IMR-90 (cell line): Measurements from ENCODE around the gene VAV3. TPM values are rescaled to one million over a fixed set of nuclear protein-coding genes. Genes with fewer than 3 reads are reported as not detected.

ENCODE experiments used
- ATAC-seq: fragments of 200-7000 bp; cut with Tn5 transposase; 2 replicates; pipeline ENCODE4 v1.9.1; 2020; ENCODE audit warnings: low read depth, mild to moderate bottlenecking, moderate library complexity
- BruUV-seq: library from RNA; stranded (reverse); fragments of 400-500 nt; replicated peaks from 2 replicates; lab custom pipeline; 2021; lab: Mats Ljungman, UMichigan
- CTCF ChIA-PET: fragments of 300-600 bp; formaldehyde crosslinking; extraction: SDS; loops from one replicate; lab custom pipeline; 2021; ENCODE audit warnings: antibody characterized with exemption; lab: Yijun Ruan, JAX
- POLR2A ChIA-PET: fragments of 300-600 bp; sonication (Branson Sonifier 250); formaldehyde crosslinking; loops from one replicate; lab custom pipeline; 2022; ENCODE audit warnings: antibody characterized with exemption; ENCODE audit not compliant: unreplicated experiment; lab: Charles Lee
- DNase-seq: peaks from one replicate; pipeline ENCODE4 v3.0.0; 2013
- H2AFZ ChIP-seq: replicated peaks from 2 replicates; pipeline ENCODE3; 2013; ENCODE audit warnings: low read length, mild to moderate bottlenecking; ENCODE audit not compliant: poor library complexity
- H2AK5ac ChIP-seq: 2 replicates; pipeline ENCODE4 v1.6.1; 2013; ENCODE audit warnings: low read depth, low read length, inconsistent platforms
- H2AK9ac ChIP-seq: replicated peaks from 2 replicates; pipeline ENCODE3; 2013; ENCODE audit warnings: mild to moderate bottlenecking, low read depth, low read length, moderate library complexity; ENCODE audit not compliant: poor library complexity
- H2BK120ac ChIP-seq: 2 replicates; pipeline ENCODE4 v1.6.1; 2013; ENCODE audit warnings: low read depth, low read length, inconsistent platforms
- H2BK15ac ChIP-seq: 3 replicates; pipeline ENCODE4 v1.6.1; 2013; ENCODE audit warnings: low read depth, low read length, inconsistent platforms
- H2BK20ac ChIP-seq: 2 replicates; pipeline ENCODE4 v1.6.1; 2013; ENCODE audit warnings: low read depth, mild to moderate bottlenecking, inconsistent platforms, low read length, moderate library complexity
- H2BK5ac ChIP-seq: 2 replicates; pipeline ENCODE4 v1.6.1; 2013; ENCODE audit warnings: mild to moderate bottlenecking, low read depth, low read length, inconsistent platforms; ENCODE audit not compliant: poor library complexity, severe bottlenecking
- H3K14ac ChIP-seq: replicated peaks from 2 replicates; pipeline ENCODE4 v1.6.1; 2013; ENCODE audit warnings: low read depth, low read length, inconsistent platforms
- H3K18ac ChIP-seq: 2 replicates; pipeline ENCODE4 v1.6.1; 2013; ENCODE audit warnings: low read depth, low read length, control low read depth
- H3K23ac ChIP-seq: 2 replicates; pipeline ENCODE4 v1.6.1; 2013; ENCODE audit warnings: low read depth, low read length, inconsistent platforms
- H3K27ac ChIP-seq: 2 replicates; pipeline ENCODE4 v1.5.1; 2013; ENCODE audit warnings: mild to moderate bottlenecking, control low read depth, low read length; ENCODE audit not compliant: insufficient read depth
- H3K27me3 ChIP-seq: 2 replicates; pipeline ENCODE4 v1.6.1; 2013; ENCODE audit warnings: low read length; ENCODE audit not compliant: control insufficient read depth, insufficient read depth
- H3K36me3 ChIP-seq: 2 replicates; pipeline ENCODE4 v1.6.1; 2013; ENCODE audit warnings: low read length, mixed read lengths; ENCODE audit not compliant: control insufficient read depth, insufficient read depth
- H3K4ac ChIP-seq: 2 replicates; pipeline ENCODE4 v1.6.1; 2013; ENCODE audit warnings: low read depth, low read length, inconsistent platforms
- H3K4me1 ChIP-seq: 2 replicates; pipeline ENCODE4 v1.6.1; 2013; ENCODE audit warnings: low read length, mixed read lengths; ENCODE audit not compliant: control insufficient read depth, insufficient read depth
- H3K4me2 ChIP-seq: 2 replicates; pipeline ENCODE4 v1.6.1; 2013; ENCODE audit warnings: low read depth, mild to moderate bottlenecking, control low read depth, low read length, moderate library complexity
- H3K4me3 ChIP-seq: 2 replicates; pipeline ENCODE4 v1.5.1; 2013; ENCODE audit warnings: low read depth, mild to moderate bottlenecking, control low read depth, low read length, moderate library complexity; ENCODE audit not compliant: insufficient read depth
- H3K56ac ChIP-seq: 2 replicates; pipeline ENCODE4 v1.6.1; 2013; ENCODE audit warnings: low read length, inconsistent platforms; ENCODE audit not compliant: insufficient read depth; ENCODE audit errors: extremely low read depth
- H3K79me1 ChIP-seq, 2 experiments: 2 replicates each; pipeline ENCODE4 v1.6.1; 2013; ENCODE audit warnings: low read length in 2 of 2, inconsistent platforms in 1 of 2, low read depth in 1 of 2
- H3K9ac ChIP-seq: 2 replicates; pipeline ENCODE4 v1.6.1; 2013; ENCODE audit warnings: low read depth, low read length, control low read depth
- H3K9me1 ChIP-seq: 2 replicates; pipeline ENCODE4 v1.6.1; 2013; ENCODE audit warnings: low read length, inconsistent platforms; ENCODE audit not compliant: insufficient read depth
- H3K9me3 ChIP-seq: 2 replicates; pipeline ENCODE4 v1.6.1; 2013; ENCODE audit warnings: low read length; ENCODE audit not compliant: control insufficient read depth, insufficient read depth
- H4K20me1 ChIP-seq: 2 replicates; pipeline ENCODE4 v1.6.1; 2013; ENCODE audit warnings: low read length, inconsistent platforms; ENCODE audit not compliant: insufficient read depth
- H4K5ac ChIP-seq: 2 replicates; pipeline ENCODE4 v1.6.1; 2013; ENCODE audit warnings: mild to moderate bottlenecking, low read depth, low read length, control low read depth
- H4K8ac ChIP-seq, 2 experiments: 2 replicates each; pipeline ENCODE4 v1.6.1; 2013; ENCODE audit warnings: low read depth in 2 of 2, low read length in 2 of 2, control low read depth in 1 of 2, inconsistent platforms in 1 of 2
- H4K91ac ChIP-seq: 2 replicates; pipeline ENCODE4 v1.6.1; 2013; ENCODE audit warnings: low read depth, low read length, inconsistent platforms; ENCODE audit not compliant: insufficient read depth
- MAFK ChIP-seq: IDR thresholded peaks from 2 replicates; pipeline ENCODE4 v1.6.1; 2012; ENCODE audit warnings: low read depth, low read length, improper control_type of control experiment
- MAZ ChIP-seq: IDR thresholded peaks from 2 replicates; pipeline ENCODE4 v1.6.1; 2012; ENCODE audit warnings: low read depth, mild to moderate bottlenecking, low read length, improper control_type of control experiment, moderate library complexity, borderline replicate concordance
- MXI1 ChIP-seq: IDR thresholded peaks from 2 replicates; pipeline ENCODE4 v1.6.1; 2012; ENCODE audit warnings: low read depth, mild to moderate bottlenecking, low read length, moderate library complexity, borderline replicate concordance
- RCOR1 ChIP-seq: IDR thresholded peaks from 2 replicates; pipeline ENCODE4 v1.6.1; 2012; ENCODE audit warnings: mild to moderate bottlenecking, low read length, improper control_type of control experiment; ENCODE audit not compliant: insufficient replicate concordance
- RFX5 ChIP-seq: IDR thresholded peaks from 2 replicates; pipeline ENCODE4 v1.8.0; 2012; ENCODE audit warnings: low read depth, mild to moderate bottlenecking, low read length, moderate library complexity
- SMC3 ChIP-seq: fragments of 150-350 bp; IDR thresholded peaks from 2 replicates; pipeline ENCODE4 v1.6.1; 2016; ENCODE audit warnings: low read depth, mild to moderate bottlenecking, antibody characterized with exemption, low read length, moderate library complexity
- WGBS, 2 experiments: methylation state at CpG; one replicate each; pipeline versions ENCODE4 v1.1.5 to v1.1.7; 2013; ENCODE audit warnings: missing lambda C conversion rate in 2 of 2; ENCODE audit not compliant: insufficient read length in 1 of 2; ENCODE audit errors: extremely low coverage in 2 of 2; 5-methylcytosine and 5-hydroxymethylcytosine counted together
- dilution Hi-C: fragments of 300-500 bp; cut with HindIII; formaldehyde crosslinking; loops from one replicate; pipeline ENCODE4 v1.14.3; 2018; ENCODE audit warnings: low sequenced_read_pairs; ENCODE audit not compliant: unreplicated experiment
- in situ Hi-C: fragments of 300-500 bp; cut with MboI; formaldehyde crosslinking; loops from 3 replicates; pipeline ENCODE4 v1.14.3; 2019; ENCODE audit warnings: low sequenced_read_pairs, inconsistent platforms, mixed read lengths
- intact Hi-C: fragments of 100-400 bp; cut with micrococcal nuclease; formaldehyde crosslinking; loops from 2 replicates; pipeline ENCODE4 v1.10.0; 2022
- polyA plus RNA-seq, 3 experiments: library from polyadenylated mRNA; depleted of rRNA; stranded (reverse); fragments of >200 nt; gene quantifications; 2 replicates each; pipeline ENCODE4 v1.2.3, GENCODE V29; 2012; ENCODE audit warnings: low replicate concordance in 1 of 3
- total RNA-seq: library from RNA; depleted of rRNA; stranded (reverse); fragments of >200 nt; gene quantifications from 2 replicates; pipeline ENCODE4 v1.2.3, GENCODE V29; 2012
- TF ChIP-seq, protein P1 (sequence below): conservative IDR thresholded peaks from 2 replicates; pipeline ENCODE4 v1.5.1; 2012; ENCODE audit warnings: mild to moderate bottlenecking, low read depth, low read length, improper control_type of control experiment

Gene VAV3
- total and polyA plus RNA-seq, 2 of the 4 experiments (the other 2 are of a cell fraction) = 0.12 to 0.18 TPM

- TF ChIP-seq MXI1 (no peak), MAFK (no peak), SMC3 (no peak), RFX5 (no peak), RCOR1 (no peak), MAZ (no peak)
- TF ChIP-seq, protein P1, sequence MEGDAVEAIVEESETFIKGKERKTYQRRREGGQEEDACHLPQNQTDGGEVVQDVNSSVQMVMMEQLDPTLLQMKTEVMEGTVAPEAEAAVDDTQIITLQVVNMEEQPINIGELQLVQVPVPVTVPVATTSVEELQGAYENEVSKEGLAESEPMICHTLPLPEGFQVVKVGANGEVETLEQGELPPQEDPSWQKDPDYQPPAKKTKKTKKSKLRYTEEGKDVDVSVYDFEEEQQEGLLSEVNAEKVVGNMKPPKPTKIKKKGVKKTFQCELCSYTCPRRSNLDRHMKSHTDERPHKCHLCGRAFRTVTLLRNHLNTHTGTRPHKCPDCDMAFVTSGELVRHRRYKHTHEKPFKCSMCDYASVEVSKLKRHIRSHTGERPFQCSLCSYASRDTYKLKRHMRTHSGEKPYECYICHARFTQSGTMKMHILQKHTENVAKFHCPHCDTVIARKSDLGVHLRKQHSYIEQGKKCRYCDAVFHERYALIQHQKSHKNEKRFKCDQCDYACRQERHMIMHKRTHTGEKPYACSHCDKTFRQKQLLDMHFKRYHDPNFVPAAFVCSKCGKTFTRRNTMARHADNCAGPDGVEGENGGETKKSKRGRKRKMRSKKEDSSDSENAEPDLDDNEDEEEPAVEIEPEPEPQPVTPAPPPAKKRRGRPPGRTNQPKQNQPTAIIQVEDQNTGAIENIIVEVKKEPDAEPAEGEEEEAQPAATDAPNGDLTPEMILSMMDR = no peak
- Histone ChIP-seq H3K9ac (no peak overlapping the region), H2AFZ (no peak overlapping the region), H4K91ac (no peak overlapping the region), H2BK20ac (no peak overlapping the region), H2AK5ac (no peak overlapping the region), H3K56ac (no peak overlapping the region), H3K79me1 (no peaks in the 10 kb centered on the region), H3K27me3 (no peaks in the 10 kb centered on the region), H2BK15ac (no peak overlapping the region), H3K4ac (no peak overlapping the region), H3K9me1 (no peaks in the 10 kb centered on the region), H3K18ac (no peak overlapping the region), H3K9me3 (no peaks in the 10 kb centered on the region), H3K14ac (no peak overlapping the region), H3K4me3 (no peak overlapping the region), H3K27ac (no peak overlapping the region), H3K36me3 (no peaks in the 10 kb centered on the region), H2BK120ac (no peak overlapping the region), H3K23ac (no peak overlapping the region), H2AK9ac (no peak overlapping the region), H4K5ac (no peak overlapping the region), H3K4me1 (no peaks in the 10 kb centered on the region), H4K8ac (no peak overlapping the region), H4K20me1 (no peaks in the 10 kb centered on the region), H3K4me2 (no peak overlapping the region), H2BK5ac (no peak overlapping the region)
- BruUV-seq = no TSS peak
- dilution Hi-C loops (no loop called here), intact Hi-C loops (no loop called here), in situ Hi-C loops (no loop called here)
- DNase-seq = no peak
- ChIA-PET CTCF (no interaction called here), POLR2A (no interaction called here)
- ATAC-seq = no peak
- WGBS, 2 experiments = no CpG with 5 or more reads among the region's 2 CpGs
Observed at GRCh38 chr1:107739651-107740050, 225.3 kb downstream of the VAV3 start.
